ENCODE measurements around the gene POLR3GL.
"Not testable (repeated sequence)": the region's sequence is repeated elsewhere in the genome, so short reads cannot be mapped to it uniquely, and the experiment has no call there.

POLR3GL gene

GRCh38 chr1:146022403-146023127, 58.1 kb downstream of the POLR3GL start:
- H3K4me3 ChIP-seq (ENCODE audit: low read depth, low read length), result no peak overlapping the region
- no peaks in the 10 kb centered on the region for H3K36me3 ChIP-seq
- no peak for DNase-seq
- H3K27me3 ChIP-seq (ENCODE audit: insufficient read depth, low read depth, severe bottlenecking), result no peaks in the 10 kb centered on the region
- no peak for TF ChIP-seq CTCF (IDR thresholded peaks at IDR 0.05; ENCODE audit: low read depth, low read length)
- H3K27ac ChIP-seq, result no peak overlapping the region
- H3K9me3 ChIP-seq (ENCODE audit: severe bottlenecking), result no peaks in the 10 kb centered on the region

GRCh38 chr1:146025787-146026495, 61.5 kb downstream of the POLR3GL start:
- not testable (repeated sequence) for H3K4me3 ChIP-seq (ENCODE audit: low read depth, low read length); H3K9me3 ChIP-seq (ENCODE audit: severe bottlenecking); H3K27me3 ChIP-seq (ENCODE audit: insufficient read depth, low read depth, severe bottlenecking); H3K36me3 ChIP-seq; H3K27ac ChIP-seq; DNase-seq

DNA sequence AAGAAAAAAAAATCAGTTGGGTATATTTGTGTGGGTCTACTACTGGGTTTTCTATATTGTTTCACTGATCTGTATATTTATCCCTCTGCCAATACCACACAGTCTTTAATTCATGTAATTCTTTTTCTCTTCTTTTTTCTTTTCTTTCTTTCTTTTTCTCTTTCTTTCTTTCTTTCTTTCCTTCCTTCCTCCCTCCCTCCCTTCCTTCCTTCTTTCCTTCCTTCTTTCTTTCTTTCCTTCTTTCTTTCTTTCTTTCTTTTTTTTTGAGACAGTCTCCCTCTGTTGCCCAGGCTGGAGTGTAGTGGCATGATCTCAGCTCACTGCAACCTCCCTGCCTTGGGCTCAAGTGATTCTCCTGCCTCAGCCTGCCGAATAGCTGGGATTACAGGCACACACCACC, 62.2 kb downstream of the POLR3GL start:
- not testable (repeated sequence) for H3K27me3 ChIP-seq (ENCODE audit: insufficient read depth, low read depth, severe bottlenecking)

More for the DNA sequence above, 62.2 kb downstream of the POLR3GL start:
- H3K36me3 ChIP-seq; DNase-seq; H3K9me3 ChIP-seq (ENCODE audit: severe bottlenecking); H3K4me3 ChIP-seq (ENCODE audit: low read depth, low read length); H3K27ac ChIP-seq: not testable (repeated sequence)
